ENCODE results near the gene TBATA. TPM values are rescaled to one million over a fixed set of nuclear protein-coding genes. Genes with fewer than 3 reads are reported as not detected.

TBATA gene
- total RNA-seq, 1 experiment from 2014 or later = not detected

DNA sequence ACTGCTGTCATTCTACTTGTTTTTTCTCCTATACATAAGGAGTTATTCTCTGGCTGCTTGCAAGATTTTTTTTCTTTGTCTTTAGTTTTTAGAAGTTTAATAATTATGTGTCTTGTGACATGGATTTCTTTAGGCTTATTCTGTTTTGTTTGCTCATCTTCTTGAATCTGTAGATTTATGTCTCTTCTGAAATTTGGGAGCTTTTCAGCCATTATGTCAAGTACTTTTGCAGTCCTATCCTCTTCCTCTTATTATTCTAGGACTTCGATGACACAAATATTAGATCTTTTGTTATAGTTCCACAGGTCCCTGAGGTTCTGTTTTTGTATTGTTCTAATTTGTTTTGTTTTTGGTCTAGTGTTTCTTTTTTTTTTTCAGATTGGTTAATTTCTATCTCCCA lies 16.7 kb upstream of the TBATA start:
- TF ChIP-seq GRHL2 (CRISPR knock-in tag; IDR thresholded peaks at IDR 0.05; ENCODE audit: insufficient replicate concordance, severe bottlenecking) (no peak), FOXK1 (CRISPR knock-in tag; IDR thresholded peaks at IDR 0.05) (no peak), FOXP1 (CRISPR knock-in tag; IDR thresholded peaks at IDR 0.05; ENCODE audit: borderline replicate concordance) (no peak), RORB (CRISPR knock-in tag; IDR thresholded peaks at IDR 0.05) (no peak), SOX15 (CRISPR knock-in tag; IDR thresholded peaks at IDR 0.05) (no peak), ELF4 (CRISPR knock-in tag; IDR thresholded peaks at IDR 0.05; ENCODE audit: low read depth) (no peak), CBFB (CRISPR knock-in tag; IDR thresholded peaks at IDR 0.05; ENCODE audit: low read depth) (no peak), TEAD1 (CRISPR knock-in tag; IDR thresholded peaks at IDR 0.05) (no peak), FOXJ3 (CRISPR knock-in tag; IDR thresholded peaks at IDR 0.05; ENCODE audit: borderline replicate concordance) (no peak), SMAD4 (CRISPR knock-in tag; IDR thresholded peaks at IDR 0.05) (no peak)
- TF ChIP-seq, protein P1, sequence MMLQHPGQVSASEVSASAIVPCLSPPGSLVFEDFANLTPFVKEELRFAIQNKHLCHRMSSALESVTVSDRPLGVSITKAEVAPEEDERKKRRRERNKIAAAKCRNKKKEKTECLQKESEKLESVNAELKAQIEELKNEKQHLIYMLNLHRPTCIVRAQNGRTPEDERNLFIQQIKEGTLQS (CRISPR knock-in tag; conservative IDR thresholded peaks at IDR 0.05) = no peak
- TF ChIP-seq, protein P2, sequence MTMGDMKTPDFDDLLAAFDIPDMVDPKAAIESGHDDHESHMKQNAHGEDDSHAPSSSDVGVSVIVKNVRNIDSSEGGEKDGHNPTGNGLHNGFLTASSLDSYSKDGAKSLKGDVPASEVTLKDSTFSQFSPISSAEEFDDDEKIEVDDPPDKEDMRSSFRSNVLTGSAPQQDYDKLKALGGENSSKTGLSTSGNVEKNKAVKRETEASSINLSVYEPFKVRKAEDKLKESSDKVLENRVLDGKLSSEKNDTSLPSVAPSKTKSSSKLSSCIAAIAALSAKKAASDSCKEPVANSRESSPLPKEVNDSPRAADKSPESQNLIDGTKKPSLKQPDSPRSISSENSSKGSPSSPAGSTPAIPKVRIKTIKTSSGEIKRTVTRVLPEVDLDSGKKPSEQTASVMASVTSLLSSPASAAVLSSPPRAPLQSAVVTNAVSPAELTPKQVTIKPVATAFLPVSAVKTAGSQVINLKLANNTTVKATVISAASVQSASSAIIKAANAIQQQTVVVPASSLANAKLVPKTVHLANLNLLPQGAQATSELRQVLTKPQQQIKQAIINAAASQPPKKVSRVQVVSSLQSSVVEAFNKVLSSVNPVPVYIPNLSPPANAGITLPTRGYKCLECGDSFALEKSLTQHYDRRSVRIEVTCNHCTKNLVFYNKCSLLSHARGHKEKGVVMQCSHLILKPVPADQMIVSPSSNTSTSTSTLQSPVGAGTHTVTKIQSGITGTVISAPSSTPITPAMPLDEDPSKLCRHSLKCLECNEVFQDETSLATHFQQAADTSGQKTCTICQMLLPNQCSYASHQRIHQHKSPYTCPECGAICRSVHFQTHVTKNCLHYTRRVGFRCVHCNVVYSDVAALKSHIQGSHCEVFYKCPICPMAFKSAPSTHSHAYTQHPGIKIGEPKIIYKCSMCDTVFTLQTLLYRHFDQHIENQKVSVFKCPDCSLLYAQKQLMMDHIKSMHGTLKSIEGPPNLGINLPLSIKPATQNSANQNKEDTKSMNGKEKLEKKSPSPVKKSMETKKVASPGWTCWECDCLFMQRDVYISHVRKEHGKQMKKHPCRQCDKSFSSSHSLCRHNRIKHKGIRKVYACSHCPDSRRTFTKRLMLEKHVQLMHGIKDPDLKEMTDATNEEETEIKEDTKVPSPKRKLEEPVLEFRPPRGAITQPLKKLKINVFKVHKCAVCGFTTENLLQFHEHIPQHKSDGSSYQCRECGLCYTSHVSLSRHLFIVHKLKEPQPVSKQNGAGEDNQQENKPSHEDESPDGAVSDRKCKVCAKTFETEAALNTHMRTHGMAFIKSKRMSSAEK (CRISPR knock-in tag; IDR thresholded peaks at IDR 0.05; ENCODE audit: borderline replicate concordance) = no peak
- TF ChIP-seq, protein P3, sequence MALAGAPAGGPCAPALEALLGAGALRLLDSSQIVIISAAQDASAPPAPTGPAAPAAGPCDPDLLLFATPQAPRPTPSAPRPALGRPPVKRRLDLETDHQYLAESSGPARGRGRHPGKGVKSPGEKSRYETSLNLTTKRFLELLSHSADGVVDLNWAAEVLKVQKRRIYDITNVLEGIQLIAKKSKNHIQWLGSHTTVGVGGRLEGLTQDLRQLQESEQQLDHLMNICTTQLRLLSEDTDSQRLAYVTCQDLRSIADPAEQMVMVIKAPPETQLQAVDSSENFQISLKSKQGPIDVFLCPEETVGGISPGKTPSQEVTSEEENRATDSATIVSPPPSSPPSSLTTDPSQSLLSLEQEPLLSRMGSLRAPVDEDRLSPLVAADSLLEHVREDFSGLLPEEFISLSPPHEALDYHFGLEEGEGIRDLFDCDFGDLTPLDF (CRISPR knock-in tag; IDR thresholded peaks at IDR 0.05) = no peak
- no peak overlapping the region for H3K4me3 Mint-ChIP-seq
- H3K27me3 Mint-ChIP-seq (ENCODE audit: low read depth) = peaks cover 7% of the 10 kb centered on the region
- H3K27ac Mint-ChIP-seq = no peak overlapping the region
- POLR2A ChIA-PET = no interaction called here
- no peak for ATAC-seq
- no peak for DNase-seq (ENCODE audit: low spot score)
- H3K4me1 Mint-ChIP-seq = peaks cover 1% of the 10 kb centered on the region
- CTCF ChIA-PET = no interaction called here
- H3K36me3 Mint-ChIP-seq = no peaks in the 10 kb centered on the region
- H3K9me3 Mint-ChIP-seq = peaks cover 30% of the 10 kb centered on the region

DNA sequence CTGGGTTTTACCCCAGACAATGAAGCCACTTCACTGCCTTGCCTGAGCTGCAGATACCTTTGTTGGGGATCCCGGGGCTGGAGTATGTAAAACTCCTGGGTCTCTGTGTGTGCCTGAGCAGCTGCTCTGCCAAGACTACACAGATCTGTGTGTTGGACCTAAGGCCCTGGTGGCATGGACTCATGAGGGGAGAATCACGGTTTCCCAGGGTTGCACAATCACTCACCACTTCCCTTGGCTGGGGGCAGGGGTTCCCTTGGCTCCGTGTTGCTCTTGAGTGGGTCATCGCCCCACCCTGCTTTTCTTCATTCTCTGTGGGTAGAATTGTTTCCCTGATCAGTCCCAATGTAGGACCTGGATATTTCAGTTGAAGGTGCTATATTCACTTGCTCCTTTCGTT lies 13.9 kb upstream of the TBATA start:
- H3K4me1 Mint-ChIP-seq = no peaks in the 10 kb centered on the region
- H3K36me3 Mint-ChIP-seq = no peaks in the 10 kb centered on the region
- ChIA-PET POLR2A (no interaction called here), CTCF (no interaction called here)
- H3K27ac Mint-ChIP-seq = no peak overlapping the region
- H3K9me3 Mint-ChIP-seq = peaks cover 30% of the 10 kb centered on the region
- no peak overlapping the region for H3K4me3 Mint-ChIP-seq
- H3K27me3 Mint-ChIP-seq (ENCODE audit: low read depth) = peaks cover 7% of the 10 kb centered on the region; the same call in 1 of the 2 replicates
- ATAC-seq = no peak
- DNase-seq (ENCODE audit: low spot score) = no peak
- TF ChIP-seq ZNF138 (CRISPR knock-in tag; conservative IDR thresholded peaks at IDR 0.05) (no peak), ZNF232 (CRISPR knock-in tag; IDR thresholded peaks at IDR 0.05) (no peak), PRRX2 (CRISPR knock-in tag; IDR thresholded peaks at IDR 0.05) (no peak), TP53 (CRISPR knock-in tag; IDR thresholded peaks at IDR 0.05) (no peak), CREM (CRISPR knock-in tag; IDR thresholded peaks at IDR 0.05) (no peak), NR1H2 (CRISPR knock-in tag; IDR thresholded peaks at IDR 0.05) (no peak), CREB1 (CRISPR knock-in tag; IDR thresholded peaks at IDR 0.05) (no peak)
- TF ChIP-seq, protein P3 (CRISPR knock-in tag; IDR thresholded peaks at IDR 0.05) = no peak
- TF ChIP-seq, protein P4, sequence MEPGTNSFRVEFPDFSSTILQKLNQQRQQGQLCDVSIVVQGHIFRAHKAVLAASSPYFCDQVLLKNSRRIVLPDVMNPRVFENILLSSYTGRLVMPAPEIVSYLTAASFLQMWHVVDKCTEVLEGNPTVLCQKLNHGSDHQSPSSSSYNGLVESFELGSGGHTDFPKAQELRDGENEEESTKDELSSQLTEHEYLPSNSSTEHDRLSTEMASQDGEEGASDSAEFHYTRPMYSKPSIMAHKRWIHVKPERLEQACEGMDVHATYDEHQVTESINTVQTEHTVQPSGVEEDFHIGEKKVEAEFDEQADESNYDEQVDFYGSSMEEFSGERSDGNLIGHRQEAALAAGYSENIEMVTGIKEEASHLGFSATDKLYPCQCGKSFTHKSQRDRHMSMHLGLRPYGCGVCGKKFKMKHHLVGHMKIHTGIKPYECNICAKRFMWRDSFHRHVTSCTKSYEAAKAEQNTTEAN (CRISPR knock-in tag; IDR thresholded peaks at IDR 0.05) = no peak
- TF ChIP-seq, protein P5, sequence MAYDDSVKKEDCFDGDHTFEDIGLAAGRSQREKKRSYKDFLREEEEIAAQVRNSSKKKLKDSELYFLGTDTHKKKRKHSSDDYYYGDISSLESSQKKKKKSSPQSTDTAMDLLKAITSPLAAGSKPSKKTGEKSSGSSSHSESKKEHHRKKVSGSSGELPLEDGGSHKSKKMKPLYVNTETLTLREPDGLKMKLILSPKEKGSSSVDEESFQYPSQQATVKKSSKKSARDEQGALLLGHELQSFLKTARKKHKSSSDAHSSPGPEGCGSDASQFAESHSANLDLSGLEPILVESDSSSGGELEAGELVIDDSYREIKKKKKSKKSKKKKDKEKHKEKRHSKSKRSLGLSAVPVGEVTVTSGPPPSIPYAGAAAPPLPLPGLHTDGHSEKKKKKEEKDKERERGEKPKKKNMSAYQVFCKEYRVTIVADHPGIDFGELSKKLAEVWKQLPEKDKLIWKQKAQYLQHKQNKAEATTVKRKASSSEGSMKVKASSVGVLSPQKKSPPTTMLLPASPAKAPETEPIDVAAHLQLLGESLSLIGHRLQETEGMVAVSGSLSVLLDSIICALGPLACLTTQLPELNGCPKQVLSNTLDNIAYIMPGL (CRISPR knock-in tag; IDR thresholded peaks at IDR 0.05) = no peak
- TF ChIP-seq, protein P6, sequence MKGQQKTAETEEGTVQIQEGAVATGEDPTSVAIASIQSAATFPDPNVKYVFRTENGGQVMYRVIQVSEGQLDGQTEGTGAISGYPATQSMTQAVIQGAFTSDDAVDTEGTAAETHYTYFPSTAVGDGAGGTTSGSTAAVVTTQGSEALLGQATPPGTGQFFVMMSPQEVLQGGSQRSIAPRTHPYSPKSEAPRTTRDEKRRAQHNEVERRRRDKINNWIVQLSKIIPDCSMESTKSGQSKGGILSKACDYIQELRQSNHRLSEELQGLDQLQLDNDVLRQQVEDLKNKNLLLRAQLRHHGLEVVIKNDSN (CRISPR knock-in tag; IDR thresholded peaks at IDR 0.05) = no peak
- TF ChIP-seq, protein P7, sequence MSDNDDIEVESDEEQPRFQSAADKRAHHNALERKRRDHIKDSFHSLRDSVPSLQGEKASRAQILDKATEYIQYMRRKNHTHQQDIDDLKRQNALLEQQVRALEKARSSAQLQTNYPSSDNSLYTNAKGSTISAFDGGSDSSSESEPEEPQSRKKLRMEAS (CRISPR knock-in tag; IDR thresholded peaks at IDR 0.05) = no peak
